GM12891 (cell line): ENCODE results near the gene BTNL3.
"Not testable (repeated sequence)": the region's sequence is repeated elsewhere in the genome, so short reads cannot be mapped to it uniquely, and the experiment has no call there.

Experiments used
- PAX5 ChIP-seq: IDR thresholded peaks from 2 replicates; pipeline ENCODE4 v1.6.1; 2011; ENCODE audit warnings: low read length, moderate library complexity, mild to moderate bottlenecking; ENCODE audit not compliant: insufficient read depth, severe bottlenecking
- POLR2A ChIP-seq: IDR thresholded peaks from 2 replicates; pipeline ENCODE4 v1.6.1; 2011; ENCODE audit warnings: low read depth, low read length, control low read depth
- POLR2AphosphoS5 ChIP-seq: IDR thresholded peaks from 2 replicates; pipeline ENCODE4 v1.6.1; 2011; ENCODE audit warnings: low read depth, low read length, control low read depth
- POU2F2 ChIP-seq: IDR thresholded peaks from 2 replicates; pipeline ENCODE4 v1.6.1; 2011; ENCODE audit warnings: low read depth, mild to moderate bottlenecking, control low read depth, low read length, moderate library complexity
- TAF1 ChIP-seq: IDR thresholded peaks from 2 replicates; pipeline ENCODE4 v1.6.1; 2011; ENCODE audit warnings: low read depth, low read length, control low read depth

GRCh38 chr5:181045857-181046256 is 57.2 kb downstream of the BTNL3 start:
- TF ChIP-seq POLR2AphosphoS5, POLR2A, PAX5, TAF1, POU2F2: not testable (repeated sequence)
